Endodermal cell (in vitro differentiated cells): ENCODE measurements around the gene FGFR4. TPM values are rescaled to one million over a fixed set of nuclear protein-coding genes. Genes with fewer than 3 reads are reported as not detected.
A peak's percentile ranks its signal among the peaks of the same experiment; 100 is the strongest.

ENCODE experiments used
- DNase-seq: peaks from one replicate; pipeline ENCODE4 v3.0.0-alpha.2; 2017
- H3K27ac ChIP-seq: 2 replicates; pipeline ENCODE4 v1.5.1; 2013; ENCODE audit warnings: mild to moderate bottlenecking, low read depth, low read length, moderate library complexity
- H3K27me3 ChIP-seq: 2 replicates; pipeline ENCODE4 v1.6.1; 2013; ENCODE audit warnings: mild to moderate bottlenecking, low read length, moderate library complexity; ENCODE audit not compliant: insufficient read depth, control insufficient read depth, poor library complexity, severe bottlenecking
- H3K36me3 ChIP-seq: 2 replicates; pipeline ENCODE4 v1.7.0; 2013; ENCODE audit warnings: mild to moderate bottlenecking, low read length, moderate library complexity; ENCODE audit not compliant: control insufficient read depth, insufficient read depth
- H3K4me1 ChIP-seq: one replicate; pipeline ENCODE4 v1.7.0; 2013; ENCODE audit warnings: low read length; ENCODE audit not compliant: control insufficient read depth, insufficient read depth
- H3K4me3 ChIP-seq: 2 replicates; pipeline ENCODE4 v1.5.1; 2013; ENCODE audit warnings: mild to moderate bottlenecking, low read length, moderate library complexity
- H3K9ac ChIP-seq: 2 replicates; pipeline ENCODE4 v1.6.1; 2013; ENCODE audit warnings: mild to moderate bottlenecking, low read length, moderate library complexity; ENCODE audit not compliant: poor library complexity, severe bottlenecking; ENCODE audit errors: extremely low read depth
- H3K9me3 ChIP-seq: 2 replicates; pipeline ENCODE4 v1.6.1; 2013; ENCODE audit warnings: mild to moderate bottlenecking, low read length, moderate library complexity; ENCODE audit not compliant: control insufficient read depth
- H3K27ac Mint-ChIP-seq: 2 replicates; pipeline ENCODE4 v1.8.0; 2020; ENCODE audit warnings: mixed read lengths
- H3K27me3 Mint-ChIP-seq: 2 replicates; pipeline ENCODE4 v1.8.0; 2021; ENCODE audit warnings: mild to moderate bottlenecking, mixed read lengths; ENCODE audit not compliant: insufficient read depth
- H3K36me3 Mint-ChIP-seq: 2 replicates; pipeline ENCODE4 v1.8.0; 2020; ENCODE audit warnings: low read depth, mixed read lengths
- H3K4me1 Mint-ChIP-seq: 2 replicates; pipeline ENCODE4 v1.8.0; 2020; ENCODE audit warnings: mixed read lengths
- H3K4me3 Mint-ChIP-seq: 2 replicates; pipeline ENCODE4 v1.8.0; 2020; ENCODE audit warnings: mild to moderate bottlenecking, moderate library complexity, mixed read lengths
- H3K9me3 Mint-ChIP-seq: 2 replicates; pipeline ENCODE4 v1.8.0; 2020; ENCODE audit warnings: mild to moderate bottlenecking, mixed read lengths
- WGBS, 2 experiments: methylation state at CpG; one replicate each; pipeline versions ENCODE4 v1.1.5 to v1.1.7; 2013; ENCODE audit warnings: missing lambda C conversion rate in 2 of 2, mixed read lengths in 1 of 2; ENCODE audit not compliant: insufficient coverage in 1 of 2, insufficient read length in 1 of 2; 5-methylcytosine and 5-hydroxymethylcytosine counted together
- total RNA-seq, 2 donors: library from RNA; stranded (reverse); fragmentation: NEBNext Ultra II Directional in 1 of 2; extraction: Animal tissue kit (Norgen Biotek cat#: 25700) in 1 of 2; gene quantifications; 2 replicates in 1 of 2; 3 replicates in 1 of 2; pipeline ENCODE4 v1.2.1, GENCODE V29; 2021
- TF ChIP-seq, protein P1 (sequence below): fragments of 200-600 bp; sonication (generic); conservative IDR thresholded peaks from 2 replicates; pipeline ENCODE4 v1.5.0; 2021; ENCODE audit warnings: antibody characterized with exemption, mild to moderate bottlenecking

The FGFR4 gene
- total RNA-seq, 2 donors from 2014 or later, result 123 to 131 TPM

DNA sequence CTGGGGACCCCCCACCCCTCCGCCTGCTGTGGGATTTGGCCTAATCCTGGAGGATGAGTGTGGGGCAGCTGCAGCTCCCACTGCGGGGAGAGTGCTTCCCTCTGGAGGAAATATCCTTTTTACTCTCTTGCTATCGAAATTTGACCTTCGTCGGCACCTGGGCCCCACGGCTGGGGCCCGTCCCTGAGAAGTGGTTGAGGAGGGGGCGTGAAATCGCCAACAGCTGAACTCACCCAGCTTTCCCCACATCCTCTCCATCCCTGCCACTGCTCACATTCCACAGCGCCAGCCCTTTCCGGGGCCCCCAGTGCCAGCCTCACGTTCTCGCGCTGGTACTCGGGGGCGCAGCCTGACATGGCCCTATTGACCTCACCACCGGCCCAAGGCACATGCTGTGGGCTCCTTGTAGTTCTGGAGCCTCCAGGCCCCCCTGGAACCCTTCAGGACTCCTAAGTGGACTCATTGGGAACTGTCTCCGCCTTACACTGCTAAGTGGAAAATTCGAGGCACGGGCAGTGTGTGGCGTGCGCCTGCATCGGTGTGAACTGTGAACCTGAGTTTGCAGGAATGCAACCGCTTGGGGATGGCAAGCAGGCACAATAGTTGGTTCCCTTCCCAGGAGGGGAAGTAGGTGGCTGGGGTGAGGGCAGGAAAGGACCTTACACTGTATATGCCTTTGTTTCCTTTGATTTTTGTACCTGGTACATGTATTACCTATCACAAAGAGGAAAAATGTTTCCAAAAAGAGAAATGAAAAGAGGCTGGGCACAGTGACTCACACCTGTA, 19.2 kb downstream of the FGFR4 start:
- no peak overlapping the region for H3K27ac ChIP-seq
- no peak overlapping the region for H3K4me3 Mint-ChIP-seq
- H3K4me1 Mint-ChIP-seq, result peaks cover 9% of the 10 kb centered on the region
- H3K36me3 Mint-ChIP-seq, result no peaks in the 10 kb centered on the region
- no peaks in the 10 kb centered on the region for H3K9me3 Mint-ChIP-seq
- H3K27me3 ChIP-seq, result no peaks in the 10 kb centered on the region
- no peaks in the 10 kb centered on the region for H3K9me3 ChIP-seq
- H3K9ac ChIP-seq, result no peak overlapping the region
- no peak for DNase-seq
- H3K27ac Mint-ChIP-seq, result no peak overlapping the region
- WGBS, 2 experiments, result 86 to 89% methylated on average over 16 to 24 of the region's 24 CpGs
- TF ChIP-seq, protein P1, sequence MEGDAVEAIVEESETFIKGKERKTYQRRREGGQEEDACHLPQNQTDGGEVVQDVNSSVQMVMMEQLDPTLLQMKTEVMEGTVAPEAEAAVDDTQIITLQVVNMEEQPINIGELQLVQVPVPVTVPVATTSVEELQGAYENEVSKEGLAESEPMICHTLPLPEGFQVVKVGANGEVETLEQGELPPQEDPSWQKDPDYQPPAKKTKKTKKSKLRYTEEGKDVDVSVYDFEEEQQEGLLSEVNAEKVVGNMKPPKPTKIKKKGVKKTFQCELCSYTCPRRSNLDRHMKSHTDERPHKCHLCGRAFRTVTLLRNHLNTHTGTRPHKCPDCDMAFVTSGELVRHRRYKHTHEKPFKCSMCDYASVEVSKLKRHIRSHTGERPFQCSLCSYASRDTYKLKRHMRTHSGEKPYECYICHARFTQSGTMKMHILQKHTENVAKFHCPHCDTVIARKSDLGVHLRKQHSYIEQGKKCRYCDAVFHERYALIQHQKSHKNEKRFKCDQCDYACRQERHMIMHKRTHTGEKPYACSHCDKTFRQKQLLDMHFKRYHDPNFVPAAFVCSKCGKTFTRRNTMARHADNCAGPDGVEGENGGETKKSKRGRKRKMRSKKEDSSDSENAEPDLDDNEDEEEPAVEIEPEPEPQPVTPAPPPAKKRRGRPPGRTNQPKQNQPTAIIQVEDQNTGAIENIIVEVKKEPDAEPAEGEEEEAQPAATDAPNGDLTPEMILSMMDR, result no peak
- H3K36me3 ChIP-seq, result no peaks in the 10 kb centered on the region
- H3K4me1 ChIP-seq, result no peaks in the 10 kb centered on the region
- no peaks in the 10 kb centered on the region for H3K27me3 Mint-ChIP-seq
- no peak overlapping the region for H3K4me3 ChIP-seq

- no peaks in the 10 kb centered on the region for H3K27me3 ChIP-seq
- 91% methylated on average over 4 of the region's 4 CpGs for WGBS, 2 experiments
- no peak overlapping the region for H3K4me3 ChIP-seq
- H3K9ac ChIP-seq, result no peak overlapping the region
- no peak overlapping the region for H3K27ac ChIP-seq
- Mint-ChIP-seq H3K27ac (no peak overlapping the region), H3K36me3 (no peaks in the 10 kb centered on the region), H3K9me3 (no peaks in the 10 kb centered on the region), H3K4me1 (peaks cover 9% of the 10 kb centered on the region), H3K27me3 (no peaks in the 10 kb centered on the region), H3K4me3 (no peak overlapping the region)
- DNase-seq, result no peak
- no peaks in the 10 kb centered on the region for H3K9me3 ChIP-seq
- TF ChIP-seq, protein P1, result no peak
- no peaks in the 10 kb centered on the region for H3K36me3 ChIP-seq
- H3K4me1 ChIP-seq, result no peaks in the 10 kb centered on the region
Observed at GRCh38 chr5:177107159-177107558, 20.4 kb downstream of the FGFR4 start.

- peak; percentile 50 for DNase-seq
- Mint-ChIP-seq H3K27ac (no peak overlapping the region), H3K36me3 (no peaks in the 10 kb centered on the region), H3K27me3 (no peaks in the 10 kb centered on the region), H3K4me1 (peaks cover 9% of the 10 kb centered on the region), H3K9me3 (no peaks in the 10 kb centered on the region), H3K4me3 (no peak overlapping the region)
- no peak overlapping the region for H3K9ac ChIP-seq
- 90 to 97% methylated on average over 5 to 9 of the region's 9 CpGs for WGBS, 2 experiments
- no peaks in the 10 kb centered on the region for H3K27me3 ChIP-seq
- no peaks in the 10 kb centered on the region for H3K36me3 ChIP-seq
- TF ChIP-seq, protein P1, result no peak
- no peak overlapping the region for H3K27ac ChIP-seq
- H3K9me3 ChIP-seq, result no peaks in the 10 kb centered on the region
- H3K4me1 ChIP-seq, result no peaks in the 10 kb centered on the region
- no peak overlapping the region for H3K4me3 ChIP-seq
Observed at GRCh38 chr5:177109810-177110209, 23.1 kb downstream of the FGFR4 start.
